GM23338 (cell line): ENCODE results near the gene DCN. TPM values are rescaled to one million over a fixed set of nuclear protein-coding genes. Genes with fewer than 3 reads are reported as not detected.

Experiments used
- ATAC-seq: fragments of 200-7000 bp; cut with Tn5 transposase; 3 replicates; pipeline ENCODE4 v1.9.1; 2020
- DNase-seq: peaks from one replicate; pipeline ENCODE4 v3.0.0-alpha.2; 2015; ENCODE audit warnings: low spot score
- H2AFZ ChIP-seq: fragments of 200-600 bp; sonication (generic); 2 replicates; pipeline ENCODE4 v1.8.0; 2016; ENCODE audit warnings: antibody characterized with exemption, mild to moderate bottlenecking, moderate library complexity
- H3F3A ChIP-seq: fragments of 200-600 bp; sonication (generic); replicated peaks from 2 replicates; pipeline ENCODE4 v1.8.0; 2017; ENCODE audit warnings: antibody characterized with exemption, mixed run types, low read depth
- H3K27ac ChIP-seq: fragments of 200-600 bp; sonication (generic); 2 replicates; pipeline ENCODE4 v1.6.1; 2016; ENCODE audit warnings: low read depth
- H3K27me3 ChIP-seq: fragments of 200-600 bp; sonication (generic); 2 replicates; pipeline ENCODE4 v1.8.0; 2016; ENCODE audit warnings: mild to moderate bottlenecking, mixed run types, moderate library complexity; ENCODE audit not compliant: insufficient read depth
- H3K36me3 ChIP-seq: fragments of 200-600 bp; sonication (generic); 2 replicates; pipeline ENCODE4 v1.8.0; 2016; ENCODE audit warnings: mild to moderate bottlenecking; ENCODE audit not compliant: insufficient read depth
- H3K4me1 ChIP-seq: fragments of 200-600 bp; sonication (generic); 2 replicates; pipeline ENCODE4 v1.8.0; 2016; ENCODE audit warnings: mild to moderate bottlenecking, moderate library complexity; ENCODE audit not compliant: insufficient read depth
- H3K4me2 ChIP-seq: fragments of 200-600 bp; sonication (generic); 2 replicates; pipeline ENCODE4 v1.7.1; 2017; ENCODE audit warnings: mixed run types
- H3K4me3 ChIP-seq: fragments of 200-600 bp; sonication (generic); 2 replicates; pipeline ENCODE4 v1.6.1; 2016; ENCODE audit warnings: mixed run types
- H3K79me2 ChIP-seq: fragments of 200-600 bp; sonication (generic); replicated peaks from 2 replicates; pipeline ENCODE4 v1.8.0; 2017; ENCODE audit warnings: mild to moderate bottlenecking; ENCODE audit not compliant: insufficient read depth
- H3K9me2 ChIP-seq: fragments of 200-600 bp; sonication (generic); 2 replicates; pipeline ENCODE4 v1.8.0; 2017; ENCODE audit not compliant: insufficient read depth
- H4K20me1 ChIP-seq: fragments of 200-600 bp; sonication (generic); replicated peaks from 2 replicates; pipeline ENCODE4 v1.8.0; 2017; ENCODE audit warnings: mild to moderate bottlenecking; ENCODE audit not compliant: insufficient read depth
- H3K27ac Mint-ChIP-seq: 2 replicates; pipeline ENCODE4 v1.8.0; 2020; ENCODE audit warnings: inconsistent platforms, mild to moderate bottlenecking, moderate library complexity, mixed read lengths
- H3K27me3 Mint-ChIP-seq: 3 replicates; pipeline ENCODE4 v1.8.0; 2022; ENCODE audit warnings: low read depth, mild to moderate bottlenecking, moderate library complexity, mixed read lengths, inconsistent platforms; ENCODE audit not compliant: insufficient read depth, poor library complexity
- H3K36me3 Mint-ChIP-seq: 3 replicates; pipeline ENCODE4 v1.8.0; 2021; ENCODE audit warnings: low read depth, mild to moderate bottlenecking, inconsistent platforms, moderate library complexity, mixed read lengths
- H3K4me1 Mint-ChIP-seq: 3 replicates; pipeline ENCODE4 v1.8.0; 2020; ENCODE audit warnings: mild to moderate bottlenecking, inconsistent platforms, mixed read lengths
- H3K4me3 Mint-ChIP-seq: 3 replicates; pipeline ENCODE4 v1.8.0; 2021; ENCODE audit warnings: moderate library complexity, mild to moderate bottlenecking, inconsistent platforms, mixed read lengths
- H3K9me3 Mint-ChIP-seq: 3 replicates; pipeline ENCODE4 v1.8.0; 2020; ENCODE audit warnings: moderate library complexity, mild to moderate bottlenecking, inconsistent platforms, mixed read lengths
- ETS1 ChIP-seq: IDR thresholded peaks from 2 replicates; pipeline ENCODE4 v1.6.1; 2016; ENCODE audit warnings: antibody characterized with exemption
- EZH2 ChIP-seq: fragments of 200-600 bp; sonication (generic); IDR thresholded peaks from one replicate; pipeline ENCODE4 v1.8.0; 2017; ENCODE audit warnings: antibody characterized with exemption, mild to moderate bottlenecking, low read depth; ENCODE audit not compliant: unreplicated experiment
- EZH2phosphoT487 ChIP-seq: fragments of 200-600 bp; sonication (generic); IDR thresholded peaks from one replicate; pipeline ENCODE4 v1.8.1; 2018; ENCODE audit warnings: antibody characterized with exemption; ENCODE audit not compliant: unreplicated experiment
- JUNB ChIP-seq: IDR thresholded peaks from one replicate; pipeline ENCODE4 v1.6.1; 2016; ENCODE audit warnings: antibody characterized with exemption; ENCODE audit not compliant: unreplicated experiment
- NANOG ChIP-seq: IDR thresholded peaks from 2 replicates; pipeline ENCODE4 v1.6.1; 2016; ENCODE audit warnings: antibody characterized with exemption, borderline replicate concordance
- POLR2AphosphoS5 ChIP-seq: IDR thresholded peaks from 2 replicates; pipeline ENCODE4 v1.6.1; 2016; ENCODE audit warnings: antibody characterized with exemption, low read depth
- REST ChIP-seq: IDR thresholded peaks from one replicate; pipeline ENCODE4 v1.6.1; 2018; ENCODE audit warnings: antibody characterized with exemption; ENCODE audit not compliant: unreplicated experiment
- STAT1 ChIP-seq: IDR thresholded peaks from one replicate; pipeline ENCODE4 v1.6.1; 2016; ENCODE audit warnings: antibody characterized with exemption; ENCODE audit not compliant: unreplicated experiment
- ZNF114 ChIP-seq: fragments of 250-450 bp; sonication (Bioruptor Pico); IDR thresholded peaks from 2 replicates; pipeline ENCODE4 v1.5.0; 2020; ENCODE audit warnings: mild to moderate bottlenecking, moderate library complexity
- ZNF331 ChIP-seq: fragments of 250-450 bp; sonication (Bioruptor Pico); IDR thresholded peaks from 2 replicates; pipeline ENCODE4 v1.5.0; 2020; ENCODE audit warnings: low read depth, mild to moderate bottlenecking, moderate library complexity
- ZNF462 ChIP-seq: fragments of 250-450 bp; sonication (Bioruptor Pico); IDR thresholded peaks from 2 replicates; pipeline ENCODE4 v1.5.0; 2020; ENCODE audit warnings: mild to moderate bottlenecking, moderate library complexity
- polyA plus RNA-seq: library from polyadenylated mRNA; unstranded; fragments of >200 nt; fragmentation: Nextera tagmentation; extraction: Ambion mirVana; gene quantifications from 2 replicates; pipeline ENCODE4 v1.2.1, GENCODE V29; 2016
- total RNA-seq: library from RNA; depleted of rRNA; stranded (reverse); fragments of >200 nt; shearing (Covaris generic); gene quantifications from 2 replicates; pipeline ENCODE4 v1.2.3, GENCODE V29; 2014

The DCN gene
- total and polyA plus RNA-seq, 2 experiments from 2014 or later = not detected

- Histone ChIP-seq H3F3A (no peaks in the 10 kb centered on the region), H3K27me3 (no peaks in the 10 kb centered on the region), H3K79me2 (no peaks in the 10 kb centered on the region), H2AFZ (no peak overlapping the region), H3K9me2 (no peaks in the 10 kb centered on the region; the same call in 1 of the 2 replicates), H3K4me1 (no peaks in the 10 kb centered on the region), H4K20me1 (no peaks in the 10 kb centered on the region), H3K4me3 (no peak overlapping the region), H3K36me3 (no peaks in the 10 kb centered on the region), H3K4me2 (no peak overlapping the region), H3K27ac (no peak overlapping the region)
- Mint-ChIP-seq H3K4me1 (no peaks in the 10 kb centered on the region), H3K27ac (no peak overlapping the region), H3K9me3 (no peaks in the 10 kb centered on the region), H3K4me3 (no peak overlapping the region), H3K27me3 (peaks cover 1% of the 10 kb centered on the region), H3K36me3 (no peaks in the 10 kb centered on the region)
- DNase-seq (no peak), ATAC-seq (no peak)
- TF ChIP-seq ETS1 (no peak), NANOG (no peak), JUNB (no peak), ZNF331 (no peak), ZNF462 (no peak), STAT1 (no peak), REST (no peak), POLR2AphosphoS5 (no peak), ZNF114 (no peak), EZH2 (no peak), EZH2phosphoT487 (no peak)
Measured at GRCh38 chr12:91127306-91127705, 55.3 kb downstream of the DCN start.
